Measurements from ENCODE around the gene OR8A1. TPM values are rescaled to one million over a fixed set of nuclear protein-coding genes. Genes with fewer than 3 reads are reported as not detected.

The OR8A1 gene

Small RNAs within 50 kb of the gene (small RNA-seq; reads per million reads assigned to genes)
- gene OR8A3P = not detected
